CD8-positive, alpha-beta memory T cell (primary cell): ENCODE measurements around the gene GABBR2. TPM values are rescaled to one million over a fixed set of nuclear protein-coding genes. Genes with fewer than 3 reads are reported as not detected.

ENCODE experiments used
- CTCF ChIA-PET: fragments of 350-600 bp; sonication (Branson Sonifier 250); formaldehyde crosslinking; loops from one replicate; lab custom pipeline; 2021; ENCODE audit warnings: antibody characterized with exemption; lab: Charles Lee
- POLR2A ChIA-PET: fragments of 350-600 bp; sonication (Branson Sonifier 250); formaldehyde crosslinking; loops from one replicate; lab custom pipeline; 2021; ENCODE audit warnings: antibody characterized with exemption; lab: Charles Lee
- DNase-seq, 5 donors: peaks; one replicate each; pipeline versions ENCODE4 v3.0.0 to v3.0.0-alpha.2; 2020 to 2022; ENCODE audit warnings: mixed read lengths in 1 of 5
- H3K27ac ChIP-seq: one replicate; pipeline ENCODE4 v1.7.0; 2013; ENCODE audit warnings: low read depth, mild to moderate bottlenecking, low read length, moderate library complexity
- H3K27me3 ChIP-seq: 2 replicates; pipeline ENCODE4 v1.7.0; 2013; ENCODE audit warnings: low read length, mild to moderate bottlenecking; ENCODE audit not compliant: insufficient read depth, poor library complexity, severe bottlenecking
- H3K36me3 ChIP-seq: 2 replicates; pipeline ENCODE4 v1.7.0; 2013; ENCODE audit warnings: mild to moderate bottlenecking, low read length, moderate library complexity; ENCODE audit not compliant: insufficient read depth
- H3K4me1 ChIP-seq: 2 replicates; pipeline ENCODE4 v1.7.0; 2013; ENCODE audit warnings: mild to moderate bottlenecking, low read length, moderate library complexity; ENCODE audit not compliant: insufficient read depth
- H3K4me3 ChIP-seq: 2 replicates; pipeline ENCODE4 v1.7.0; 2013; ENCODE audit warnings: mild to moderate bottlenecking, low read length
- H3K9me3 ChIP-seq: 2 replicates; pipeline ENCODE4 v1.7.0; 2013; ENCODE audit warnings: mild to moderate bottlenecking, low read length
- H3K27ac Mint-ChIP-seq, 8 donors: one replicate each; pipeline ENCODE4 v1.8.0; 2020 to 2021; ENCODE audit warnings: mixed read lengths in 8 of 8, mild to moderate bottlenecking in 6 of 8, inconsistent platforms in 3 of 8, moderate library complexity in 3 of 8
- H3K27me3 Mint-ChIP-seq, 2 donors: one replicate each; pipeline ENCODE4 v1.8.0; 2020 to 2021; ENCODE audit warnings: mixed read lengths in 2 of 2, mild to moderate bottlenecking in 1 of 2, moderate library complexity in 1 of 2
- H3K36me3 Mint-ChIP-seq, 3 donors: one replicate each; pipeline ENCODE4 v1.8.0; 2020 to 2021; ENCODE audit warnings: mixed read lengths in 3 of 3, inconsistent platforms in 1 of 3, mild to moderate bottlenecking in 1 of 3
- H3K4me1 Mint-ChIP-seq, 3 donors: one replicate each; pipeline ENCODE4 v1.8.0; 2020 to 2021; ENCODE audit warnings: mixed read lengths in 3 of 3, inconsistent platforms in 1 of 3, mild to moderate bottlenecking in 1 of 3
- H3K4me3 Mint-ChIP-seq, 7 donors: one replicate each; pipeline ENCODE4 v1.8.0; 2020 to 2021; ENCODE audit warnings: mixed read lengths in 7 of 7, mild to moderate bottlenecking in 6 of 7, moderate library complexity in 4 of 7, inconsistent platforms in 2 of 7
- H3K9me3 Mint-ChIP-seq, 5 donors: one replicate each; pipeline ENCODE4 v1.8.0; 2020 to 2022; ENCODE audit warnings: mixed read lengths in 5 of 5, mild to moderate bottlenecking in 3 of 5, moderate library complexity in 2 of 5, inconsistent platforms in 1 of 5
- polyA plus RNA-seq: library from polyadenylated mRNA; unstranded; fragments of 300-500 nt; fragmentation: Illumina TruSeq; gene quantifications from one replicate; pipeline ENCODE4 v1.2.3, GENCODE V29; 2021
- total RNA-seq, 2 experiments: library from RNA; stranded (reverse); gene quantifications; one replicate each; pipeline ENCODE4 v1.2.3, GENCODE V29; 2021

The GABBR2 gene
- total and polyA plus RNA-seq, 3 experiments from 2014 or later: not detected

GRCh38 chr9:98356953-98357690, 351.6 kb downstream of the GABBR2 start:
- Mint-ChIP-seq H3K4me3 (no peak overlapping the region), H3K36me3 (no peaks in the 10 kb centered on the region), H3K27me3 (peaks cover 23 to 50% of the 10 kb centered on the region in 2 donors), H3K27ac (no peak overlapping the region), H3K4me1 (no peaks in the 10 kb centered on the region), H3K9me3 (peaks cover 0 to 6% (median 0%) of the 10 kb centered on the region in 5 donors)
- no peaks in the 10 kb centered on the region for H3K9me3 ChIP-seq
- H3K27ac ChIP-seq: no peak overlapping the region
- no peak overlapping the region for H3K4me3 ChIP-seq
- no peaks in the 10 kb centered on the region for H3K36me3 ChIP-seq
- no peak for DNase-seq
- ChIA-PET CTCF (no interaction called here), POLR2A (no interaction called here)
- H3K4me1 ChIP-seq: no peaks in the 10 kb centered on the region
- H3K27me3 ChIP-seq: no peaks in the 10 kb centered on the region

GRCh38 chr9:98356326-98356725, 352.4 kb downstream of the GABBR2 start:
- H3K9me3 Mint-ChIP-seq: peaks cover 5 to 14% (median 7%) of the 10 kb centered on the region in 5 donors
- H3K4me1 ChIP-seq: no peaks in the 10 kb centered on the region
- no peaks in the 10 kb centered on the region for H3K4me1 Mint-ChIP-seq
- H3K4me3 ChIP-seq: no peak overlapping the region
- no peaks in the 10 kb centered on the region for H3K27me3 ChIP-seq
- no peak overlapping the region for H3K27ac ChIP-seq
- CTCF ChIA-PET: no interaction called here
- no peak overlapping the region for H3K4me3 Mint-ChIP-seq
- H3K36me3 ChIP-seq: no peaks in the 10 kb centered on the region
- H3K36me3 Mint-ChIP-seq: peaks cover 0 to 1% (median 0%) of the 10 kb centered on the region in 3 donors
- H3K9me3 ChIP-seq: no peaks in the 10 kb centered on the region
- no peak overlapping the region for H3K27ac Mint-ChIP-seq
- peaks cover 23 to 58% of the 10 kb centered on the region in 2 donors for H3K27me3 Mint-ChIP-seq
- DNase-seq: no peak
- POLR2A ChIA-PET: no interaction called here

GRCh38 chr9:98351370-98351769, 357.4 kb downstream of the GABBR2 start:
- Mint-ChIP-seq H3K4me3 (no peak overlapping the region), H3K27me3 (peaks cover 25 to 59% of the 10 kb centered on the region in 2 donors), H3K27ac (no peak overlapping the region), H3K4me1 (no peaks in the 10 kb centered on the region), H3K9me3 (peaks cover 12 to 23% (median 14%) of the 10 kb centered on the region in 5 donors), H3K36me3 (peaks cover 0 to 5% (median 0%) of the 10 kb centered on the region in 3 donors)
- H3K36me3 ChIP-seq: no peaks in the 10 kb centered on the region
- no peaks in the 10 kb centered on the region for H3K4me1 ChIP-seq
- no peak for DNase-seq
- H3K27me3 ChIP-seq: no peaks in the 10 kb centered on the region
- no peak overlapping the region for H3K4me3 ChIP-seq
- ChIA-PET POLR2A (no interaction called here), CTCF (no interaction called here)
- no peaks in the 10 kb centered on the region for H3K9me3 ChIP-seq
- no peak overlapping the region for H3K27ac ChIP-seq

- Mint-ChIP-seq H3K9me3 (peaks cover 12 to 22% (median 14%) of the 10 kb centered on the region in 5 donors), H3K27ac (no peak overlapping the region), H3K4me1 (no peaks in the 10 kb centered on the region), H3K27me3 (peaks cover 25 to 54% of the 10 kb centered on the region in 2 donors), H3K36me3 (peaks cover 0 to 5% (median 0%) of the 10 kb centered on the region in 3 donors), H3K4me3 (no peak overlapping the region)
- H3K27me3 ChIP-seq: no peaks in the 10 kb centered on the region
- H3K9me3 ChIP-seq: no peaks in the 10 kb centered on the region
- H3K36me3 ChIP-seq: no peaks in the 10 kb centered on the region
- H3K4me3 ChIP-seq: no peak overlapping the region
- ChIA-PET CTCF (no interaction called here), POLR2A (no interaction called here)
- no peaks in the 10 kb centered on the region for H3K4me1 ChIP-seq
- no peak overlapping the region for H3K27ac ChIP-seq
- no peak for DNase-seq
These were observed 361.1 kb downstream of the GABBR2 start for GRCh38 chr9:98347642-98348041.

- Histone ChIP-seq H3K36me3 (no peaks in the 10 kb centered on the region), H3K4me3 (no peak overlapping the region), H3K27me3 (no peaks in the 10 kb centered on the region), H3K9me3 (no peaks in the 10 kb centered on the region), H3K27ac (no peak overlapping the region), H3K4me1 (no peaks in the 10 kb centered on the region)
- Mint-ChIP-seq H3K4me1 (no peaks in the 10 kb centered on the region), H3K9me3 (peaks cover 0 to 6% (median 0%) of the 10 kb centered on the region in 5 donors), H3K36me3 (no peaks in the 10 kb centered on the region), H3K27ac (no peak overlapping the region), H3K27me3 (peaks cover 17 to 41% of the 10 kb centered on the region in 2 donors), H3K4me3 (no peak overlapping the region)
- no peak for DNase-seq
- ChIA-PET CTCF (no interaction called here), POLR2A (no interaction called here)
These were observed 363.7 kb downstream of the GABBR2 start for GRCh38 chr9:98345011-98345410.

- H3K9me3 ChIP-seq: no peaks in the 10 kb centered on the region
- H3K27ac Mint-ChIP-seq: no peak overlapping the region
- no peaks in the 10 kb centered on the region for H3K4me1 Mint-ChIP-seq
- no peak overlapping the region for H3K27ac ChIP-seq
- no peak overlapping the region for H3K4me3 ChIP-seq
- POLR2A ChIA-PET: no interaction called here
- no peaks in the 10 kb centered on the region for H3K36me3 ChIP-seq
- H3K4me1 ChIP-seq: no peaks in the 10 kb centered on the region
- H3K27me3 ChIP-seq: no peaks in the 10 kb centered on the region
- no peaks in the 10 kb centered on the region for H3K36me3 Mint-ChIP-seq
- CTCF ChIA-PET: no interaction called here
- peaks cover 0 to 5% (median 0%) of the 10 kb centered on the region in 5 donors for H3K9me3 Mint-ChIP-seq
- no peak overlapping the region for H3K4me3 Mint-ChIP-seq
- no peak for DNase-seq
- peaks cover 13 to 41% of the 10 kb centered on the region in 2 donors for H3K27me3 Mint-ChIP-seq
These were observed 364.2 kb downstream of the GABBR2 start for GRCh38 chr9:98344581-98344980.

- H3K4me1 ChIP-seq: no peaks in the 10 kb centered on the region
- no peak overlapping the region for H3K4me3 Mint-ChIP-seq
- peaks cover 0 to 2% (median 0%) of the 10 kb centered on the region in 5 donors for H3K9me3 Mint-ChIP-seq
- no peaks in the 10 kb centered on the region for H3K36me3 Mint-ChIP-seq
- no peak overlapping the region for H3K27ac Mint-ChIP-seq
- H3K9me3 ChIP-seq: no peaks in the 10 kb centered on the region
- H3K4me1 Mint-ChIP-seq: no peaks in the 10 kb centered on the region
- no peak for DNase-seq
- H3K36me3 ChIP-seq: no peaks in the 10 kb centered on the region
- H3K27me3 ChIP-seq: no peaks in the 10 kb centered on the region
- H3K27ac ChIP-seq: no peak overlapping the region
- peaks cover 12 to 45% of the 10 kb centered on the region in 2 donors for H3K27me3 Mint-ChIP-seq
- H3K4me3 ChIP-seq: no peak overlapping the region
- ChIA-PET POLR2A (no interaction called here), CTCF (no interaction called here)
These were observed 365.9 kb downstream of the GABBR2 start for GRCh38 chr9:98342820-98343210.

- CTCF ChIA-PET: no interaction called here
- peak overlapping the region; percentile 65 for H3K27ac ChIP-seq
- H3K27me3 ChIP-seq: no peaks in the 10 kb centered on the region
- Mint-ChIP-seq H3K4me1 (no peaks in the 10 kb centered on the region), H3K4me3 (no peak overlapping the region), H3K36me3 (no peaks in the 10 kb centered on the region), H3K27ac (no peak overlapping the region), H3K27me3 (peaks cover 10 to 49% of the 10 kb centered on the region in 2 donors), H3K9me3 (peaks cover 0 to 2% (median 0%) of the 10 kb centered on the region in 5 donors)
- POLR2A ChIA-PET: no interaction called here
- no peaks in the 10 kb centered on the region for H3K4me1 ChIP-seq
- H3K36me3 ChIP-seq: no peaks in the 10 kb centered on the region
- H3K9me3 ChIP-seq: no peaks in the 10 kb centered on the region
- no peak overlapping the region for H3K4me3 ChIP-seq
- DNase-seq: no peak
These were observed 366.5 kb downstream of the GABBR2 start for GRCh38 chr9:98342098-98342819.
